OCI-LY7 (cell line): ENCODE measurements around the gene GMDS. TPM values are rescaled to one million over a fixed set of nuclear protein-coding genes. Genes with fewer than 3 reads are reported as not detected.

ENCODE experiments used
- BruUV-seq: library from RNA; stranded (reverse); fragments of 400-500 nt; replicated peaks from 2 replicates; lab custom pipeline; 2021; lab: Mats Ljungman, UMichigan
- CTCF ChIA-PET: fragments of 300-600 bp; sonication (Branson Sonifier 250); formaldehyde crosslinking; loops from one replicate; lab custom pipeline; 2022; ENCODE audit warnings: antibody characterized with exemption; ENCODE audit not compliant: unreplicated experiment; lab: Charles Lee
- POLR2A ChIA-PET: fragments of 300-600 bp; sonication (Branson Sonifier 250); formaldehyde crosslinking; loops from one replicate; lab custom pipeline; 2022; ENCODE audit warnings: antibody characterized with exemption; lab: Charles Lee
- DNase-seq: peaks from one replicate; pipeline ENCODE4 v3.0.0-alpha.2; 2015; ENCODE audit warnings: low spot score
- H2AFZ ChIP-seq: fragments of 200-600 bp; sonication (generic), shearing (Covaris generic); 2 replicates; pipeline ENCODE4 v1.6.1; 2014; ENCODE audit warnings: mild to moderate bottlenecking, antibody characterized with exemption, low read length, moderate library complexity
- H3K27ac ChIP-seq: fragments of 200-600 bp; sonication (generic); 2 replicates; pipeline ENCODE4 v1.5.1; 2014; ENCODE audit warnings: mixed run types, low read depth, mild to moderate bottlenecking, moderate library complexity, low read length, inconsistent platforms; ENCODE audit not compliant: poor library complexity, severe bottlenecking
- H3K36me3 ChIP-seq: fragments of 200-600 bp; sonication (generic); 2 replicates; pipeline ENCODE4 v1.6.1; 2014; ENCODE audit warnings: mild to moderate bottlenecking, antibody characterized with exemption, low read length, moderate library complexity, mixed read lengths; ENCODE audit not compliant: insufficient read depth
- H3K4me1 ChIP-seq: fragments of 200-600 bp; sonication (generic); 2 replicates; pipeline ENCODE4 v1.5.1; 2014; ENCODE audit warnings: mild to moderate bottlenecking, low read length; ENCODE audit not compliant: insufficient read depth, poor library complexity, severe bottlenecking
- H3K4me2 ChIP-seq: fragments of 200-600 bp; sonication (generic); 2 replicates; pipeline ENCODE4 v1.6.1; 2014; ENCODE audit warnings: mild to moderate bottlenecking, low read length
- H3K4me3 ChIP-seq: fragments of 200-600 bp; sonication (generic); 2 replicates; pipeline ENCODE4 v1.5.1; 2014; ENCODE audit warnings: mild to moderate bottlenecking, low read depth, low read length; ENCODE audit not compliant: poor library complexity, severe bottlenecking
- H3K79me2 ChIP-seq: fragments of 200-600 bp; sonication (generic); 2 replicates; pipeline ENCODE4 v1.6.1; 2016; ENCODE audit warnings: low read depth, mild to moderate bottlenecking, low read length, moderate library complexity, mixed read lengths; ENCODE audit not compliant: insufficient read depth
- H3K9me2 ChIP-seq: fragments of 200-600 bp; sonication (generic); 2 replicates; pipeline ENCODE4 v1.6.1; 2016; ENCODE audit warnings: mild to moderate bottlenecking, low read length, mixed read lengths; ENCODE audit not compliant: insufficient read depth
- H3K9me3 ChIP-seq: fragments of 200-600 bp; sonication (generic); 2 replicates; pipeline ENCODE4 v1.6.1; 2014; ENCODE audit warnings: mild to moderate bottlenecking, mixed run types, low read length, mixed read lengths
- H4K20me1 ChIP-seq: fragments of 200-600 bp; sonication (generic); 2 replicates; pipeline ENCODE4 v1.6.1; 2014; ENCODE audit warnings: mild to moderate bottlenecking, antibody characterized with exemption, low read length, moderate library complexity, mixed read lengths; ENCODE audit not compliant: insufficient read depth
- EZH2phosphoT487 ChIP-seq: fragments of 200-600 bp; sonication (generic); IDR thresholded peaks from 2 replicates; pipeline ENCODE4 v1.6.1; 2018; ENCODE audit warnings: low read depth, borderline replicate concordance, mild to moderate bottlenecking, mixed run types, antibody characterized with exemption, low read length, moderate library complexity, mixed read lengths
- intact Hi-C: fragments of 100-400 bp; cut with micrococcal nuclease; formaldehyde crosslinking; loops from one replicate; pipeline ENCODE4 v1.10.0; 2022; ENCODE audit not compliant: unreplicated experiment
- total RNA-seq, 2 experiments: library from RNA; depleted of rRNA in 1 of 2; stranded (reverse); fragments of >200 nt in 1 of 2; shearing (Covaris generic) in 1 of 2; gene quantifications; 2 replicates each; pipeline ENCODE4 v1.2.3, GENCODE V29; 2014 to 2022
- TF ChIP-seq, protein P1 (sequence below): fragments of 200-600 bp; sonication (generic); conservative IDR thresholded peaks from 2 replicates; pipeline ENCODE4 v1.5.1; 2014; ENCODE audit warnings: mild to moderate bottlenecking, antibody characterized with exemption, low read length, moderate library complexity, mixed read lengths

Gene GMDS
- total RNA-seq, 2 experiments from 2014 or later, result 9.9 to 26.8 TPM

GRCh38 chr6:2168480-2168879 is 76.9 kb downstream of the GMDS start:
- Histone ChIP-seq H2AFZ (no peak overlapping the region), H3K4me1 (no peaks in the 10 kb centered on the region), H3K9me3 (no peaks in the 10 kb centered on the region), H3K9me2 (no peaks in the 10 kb centered on the region), H3K4me2 (no peak overlapping the region), H3K4me3 (no peak overlapping the region), H3K27ac (no peak overlapping the region), H3K79me2 (no peaks in the 10 kb centered on the region), H3K36me3 (no peaks in the 10 kb centered on the region), H4K20me1 (peaks cover 4% of the 10 kb centered on the region)
- ChIA-PET CTCF (no interaction called here), POLR2A (no interaction called here)
- TF ChIP-seq, protein P1, sequence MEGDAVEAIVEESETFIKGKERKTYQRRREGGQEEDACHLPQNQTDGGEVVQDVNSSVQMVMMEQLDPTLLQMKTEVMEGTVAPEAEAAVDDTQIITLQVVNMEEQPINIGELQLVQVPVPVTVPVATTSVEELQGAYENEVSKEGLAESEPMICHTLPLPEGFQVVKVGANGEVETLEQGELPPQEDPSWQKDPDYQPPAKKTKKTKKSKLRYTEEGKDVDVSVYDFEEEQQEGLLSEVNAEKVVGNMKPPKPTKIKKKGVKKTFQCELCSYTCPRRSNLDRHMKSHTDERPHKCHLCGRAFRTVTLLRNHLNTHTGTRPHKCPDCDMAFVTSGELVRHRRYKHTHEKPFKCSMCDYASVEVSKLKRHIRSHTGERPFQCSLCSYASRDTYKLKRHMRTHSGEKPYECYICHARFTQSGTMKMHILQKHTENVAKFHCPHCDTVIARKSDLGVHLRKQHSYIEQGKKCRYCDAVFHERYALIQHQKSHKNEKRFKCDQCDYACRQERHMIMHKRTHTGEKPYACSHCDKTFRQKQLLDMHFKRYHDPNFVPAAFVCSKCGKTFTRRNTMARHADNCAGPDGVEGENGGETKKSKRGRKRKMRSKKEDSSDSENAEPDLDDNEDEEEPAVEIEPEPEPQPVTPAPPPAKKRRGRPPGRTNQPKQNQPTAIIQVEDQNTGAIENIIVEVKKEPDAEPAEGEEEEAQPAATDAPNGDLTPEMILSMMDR, result no peak
- no peak for TF ChIP-seq EZH2phosphoT487
- no TSS peak for BruUV-seq
- DNase-seq, result no peak
- intact Hi-C loops, result no loop called here

GRCh38 chr6:2166717-2167116 is 78.7 kb downstream of the GMDS start:
- TF ChIP-seq, protein P1, result no peak
- no peak for TF ChIP-seq EZH2phosphoT487
- no peak overlapping the region for H3K27ac ChIP-seq
- H3K4me1 ChIP-seq, result no peaks in the 10 kb centered on the region
- POLR2A ChIA-PET, result interaction anchor here (1.0 kb wide), 1 partner anchor 83 kb away, joined by 4 read pairs; no protein-coding TSS in a partner anchor
- H3K4me2 ChIP-seq, result no peak overlapping the region
- no peak for DNase-seq
- no TSS peak for BruUV-seq
- H4K20me1 ChIP-seq, result no peaks in the 10 kb centered on the region; the same call in 1 of the 2 replicates
- CTCF ChIA-PET, result no interaction called here
- no peaks in the 10 kb centered on the region for H3K36me3 ChIP-seq
- no peak overlapping the region for H2AFZ ChIP-seq
- no peak overlapping the region for H3K4me3 ChIP-seq
- H3K9me3 ChIP-seq, result no peaks in the 10 kb centered on the region
- H3K9me2 ChIP-seq, result no peaks in the 10 kb centered on the region
- no peaks in the 10 kb centered on the region for H3K79me2 ChIP-seq
- intact Hi-C loops, result no loop called here

DNA sequence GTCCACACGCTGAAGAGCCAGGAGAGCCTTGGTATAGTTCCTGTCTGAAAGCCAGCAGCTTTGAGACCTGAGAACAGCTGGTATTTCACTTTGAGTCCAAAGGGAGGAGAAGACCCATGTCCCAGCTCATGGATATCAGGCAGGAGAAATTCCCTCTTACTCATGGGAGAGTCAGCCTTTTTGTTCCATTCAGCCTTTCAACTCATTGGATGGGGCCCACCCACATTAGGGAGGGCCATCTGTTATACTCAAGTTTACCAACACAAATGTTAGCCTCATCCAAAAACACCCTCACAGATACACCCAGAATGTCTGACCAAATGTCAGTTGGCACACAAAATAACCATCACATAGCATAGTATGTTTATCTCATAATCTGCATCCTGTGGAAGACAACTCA is 80.1 kb downstream of the GMDS start:
- intact Hi-C loops, result no loop called here
- Histone ChIP-seq H2AFZ (no peak overlapping the region), H3K4me1 (no peaks in the 10 kb centered on the region), H3K27ac (no peak overlapping the region), H4K20me1 (no peaks in the 10 kb centered on the region), H3K4me2 (no peak overlapping the region), H3K9me3 (no peaks in the 10 kb centered on the region), H3K36me3 (no peaks in the 10 kb centered on the region), H3K9me2 (no peaks in the 10 kb centered on the region), H3K4me3 (no peak overlapping the region), H3K79me2 (no peaks in the 10 kb centered on the region)
- POLR2A ChIA-PET, result no interaction called here
- CTCF ChIA-PET, result no interaction called here
- BruUV-seq, result no TSS peak
- no peak for TF ChIP-seq EZH2phosphoT487
- TF ChIP-seq, protein P1, result no peak
- DNase-seq, result no peak
